Measurements from ENCODE around the gene MICALL2.

GRCh38 chr7:1450987-1451386, 8.3 kb downstream of the MICALL2 start:
- TF ChIP-seq POLR2A (IDR thresholded peaks at IDR 0.05; ENCODE audit: low read length) (no peak), GATA1 (IDR thresholded peaks at IDR 0.05; ENCODE audit: low read depth, low read length) (no peak)
